Measurements from ENCODE around the gene TSPAN33.
"Not testable (repeated sequence)": the region's sequence is repeated elsewhere in the genome, so short reads cannot be mapped to it uniquely, and the experiment has no call there.

The TSPAN33 gene

GRCh38 chr7:129144095-129144833 lies at the start of gene TSPAN33:
Gene TSPAN33, plus strand, starts transcription at chr7:129144707. Its CDS starts 274 bp downstream, at chr7:129144981.
- no peak for DNase-seq

GRCh38 chr7:129095258-129095657 lies 49.2 kb upstream of the TSPAN33 start:
- no peak for DNase-seq

- no peak for DNase-seq
Measured at GRCh38 chr7:129098409-129099084, 46.0 kb upstream of the TSPAN33 start.

GRCh38 chr7:129100827-129101166 lies 43.7 kb upstream of the TSPAN33 start:
- no peak for DNase-seq

GRCh38 chr7:129101746-129102145 lies 42.8 kb upstream of the TSPAN33 start:
- DNase-seq, result no peak

- DNase-seq, result no peak
Measured at GRCh38 chr7:129103561-129104324, 40.8 kb upstream of the TSPAN33 start.

GRCh38 chr7:129108581-129108980 lies 35.9 kb upstream of the TSPAN33 start:
- no peak for DNase-seq

- DNase-seq, result no peak
Measured at GRCh38 chr7:129110258-129110981, 34.1 kb upstream of the TSPAN33 start.

GRCh38 chr7:129110982-129111376 lies 33.5 kb upstream of the TSPAN33 start:
- DNase-seq, result no peak

- DNase-seq, result no peak
Measured at GRCh38 chr7:129115676-129116075, 28.8 kb upstream of the TSPAN33 start.

GRCh38 chr7:129118182-129118581 lies 26.3 kb upstream of the TSPAN33 start:
- DNase-seq, result no peak

- DNase-seq, result no peak
Measured at GRCh38 chr7:129118976-129119375, 25.5 kb upstream of the TSPAN33 start.

- not testable (repeated sequence) for DNase-seq
Measured at GRCh38 chr7:129121501-129122077, 22.9 kb upstream of the TSPAN33 start.

- DNase-seq, result no peak
Measured at GRCh38 chr7:129122078-129122750, 22.3 kb upstream of the TSPAN33 start.

- no peak for DNase-seq
Measured at GRCh38 chr7:129122751-129123509, 21.6 kb upstream of the TSPAN33 start.

GRCh38 chr7:129123510-129123857 lies 21.0 kb upstream of the TSPAN33 start:
- DNase-seq, result no peak

- no peak for DNase-seq
Measured at GRCh38 chr7:129126314-129126713, 18.2 kb upstream of the TSPAN33 start.

- no peak for DNase-seq
Measured at GRCh38 chr7:129127154-129127553, 17.4 kb upstream of the TSPAN33 start.

- no peak for DNase-seq
Measured at GRCh38 chr7:129127601-129128000, 16.9 kb upstream of the TSPAN33 start.

- no peak for DNase-seq
Measured at GRCh38 chr7:129134356-129134987, 10.0 kb upstream of the TSPAN33 start.

All from NCI-H2029 treated with DMSO at 0.1 percent for 48 hours (cell line).